ENCODE results near the gene BDH1. TPM values are rescaled to one million over a fixed set of nuclear protein-coding genes. Genes with fewer than 3 reads are reported as not detected.

Gene BDH1
- total RNA-seq, 1 donor from 2014 or later = 6.6 TPM

DNA sequence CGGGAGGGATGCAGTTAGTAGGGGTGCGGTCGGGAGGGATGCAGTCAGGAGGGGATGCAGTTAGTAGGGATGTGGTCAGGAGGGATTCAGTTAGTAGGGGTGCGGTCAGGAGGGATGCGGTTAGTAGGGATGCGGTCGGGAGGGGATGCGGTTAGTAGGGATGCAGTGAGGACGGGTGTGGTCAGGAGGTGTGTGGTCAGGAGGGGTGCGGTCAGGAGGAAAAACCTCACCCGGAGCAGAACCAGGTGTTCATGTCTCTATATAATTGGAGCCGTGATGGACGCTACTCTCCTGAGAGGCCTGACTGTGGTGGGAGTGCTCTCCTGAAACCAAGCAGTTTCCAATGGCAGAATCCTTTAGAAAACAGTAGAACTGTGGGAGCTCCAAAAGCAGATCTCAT, 95.8 kb downstream of the BDH1 start:
- DNase-seq (ENCODE audit: low read depth) = no peak

Other genes starting within 250 kb of the BDH1 start
- 11.5 and 13.9 TPM in 2 replicates for gene RUBCN, start 180.9 kb upstream of the BDH1 start, total RNA-seq
- 69.8 and 90.5 TPM in 2 replicates for gene FYTTD1, start 193.9 kb upstream of the BDH1 start, total RNA-seq
- gene LRCH3, start 235.3 kb upstream of the BDH1 start, total RNA-seq = 21.7 and 72.8 TPM in 2 replicates